NCI-H187 treated with DMSO at 0.1 percent for 48 hours (cell line): ENCODE results near the gene ART1.
"Not testable (repeated sequence)": the region's sequence is repeated elsewhere in the genome, so short reads cannot be mapped to it uniquely, and the experiment has no call there.

Source experiments
- DNase-seq: peaks from one replicate; lab custom pipeline; 2025; lab: John Stamatoyannopoulos, UW

Gene ART1

GRCh38 chr11:3644817-3645235 is at the start of gene ART1:
ART1 (plus strand) TSS chr11:3645128; CDS start chr11:3659214, 14,086 bp downstream.
- DNase-seq: no peak

- DNase-seq: not testable (repeated sequence)
Measured at GRCh38 chr11:3597743-3598142, 47.2 kb upstream of the ART1 start.

- DNase-seq: not testable (repeated sequence)
Measured at GRCh38 chr11:3600201-3600600, 44.7 kb upstream of the ART1 start.

GRCh38 chr11:3604167-3604566 is 40.8 kb upstream of the ART1 start:
- no peak for DNase-seq

- DNase-seq: no peak
Measured at GRCh38 chr11:3605283-3605662, 39.7 kb upstream of the ART1 start.

GRCh38 chr11:3605771-3606203 is 39.1 kb upstream of the ART1 start:
- no peak for DNase-seq

- no peak for DNase-seq
Measured at GRCh38 chr11:3609416-3610265, 35.3 kb upstream of the ART1 start.

- DNase-seq: no peak
Measured at GRCh38 chr11:3610846-3611245, 34.1 kb upstream of the ART1 start.

- no peak for DNase-seq
Measured at GRCh38 chr11:3611976-3612678, 32.8 kb upstream of the ART1 start.

GRCh38 chr11:3613998-3614741 is 30.8 kb upstream of the ART1 start:
- no peak for DNase-seq

- DNase-seq: no peak
Measured at GRCh38 chr11:3614742-3615171, 30.2 kb upstream of the ART1 start.

GRCh38 chr11:3615998-3616397 is 28.9 kb upstream of the ART1 start:
- no peak for DNase-seq

GRCh38 chr11:3616721-3617460 is 28.0 kb upstream of the ART1 start:
- DNase-seq: no peak

- DNase-seq: no peak
Measured at GRCh38 chr11:3617990-3618389, 26.9 kb upstream of the ART1 start.

GRCh38 chr11:3622521-3622920 is 22.4 kb upstream of the ART1 start:
- no peak for DNase-seq

GRCh38 chr11:3623121-3623520 is 21.8 kb upstream of the ART1 start:
- DNase-seq: no peak

GRCh38 chr11:3623767-3624458 is 21.0 kb upstream of the ART1 start:
- DNase-seq: no peak

- DNase-seq: no peak
Measured at GRCh38 chr11:3626250-3626960, 18.5 kb upstream of the ART1 start.

GRCh38 chr11:3627291-3627690 is 17.6 kb upstream of the ART1 start:
- no peak for DNase-seq

- DNase-seq: no peak
Measured at GRCh38 chr11:3631331-3631730, 13.6 kb upstream of the ART1 start.
